ENCODE results near the gene FAM13A.

DNA sequence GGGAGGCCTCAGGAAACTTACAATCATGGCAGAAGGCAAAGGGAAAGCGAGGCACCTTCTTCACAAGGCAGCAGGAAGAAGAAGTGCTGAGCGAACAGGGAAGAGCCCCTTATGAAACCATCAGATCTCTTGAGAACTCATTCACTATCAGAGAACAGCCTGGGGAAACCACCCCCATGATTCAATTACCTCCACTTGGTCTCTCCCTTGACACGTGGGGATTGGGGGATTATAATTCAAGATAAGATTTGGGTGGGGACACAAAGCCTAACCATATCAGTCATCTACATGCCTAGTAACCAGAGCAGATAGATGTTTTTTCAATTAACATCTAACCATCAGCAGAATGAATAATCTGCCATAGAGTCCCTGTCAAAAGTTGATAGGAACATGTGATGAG lies 30.4 kb downstream of the FAM13A start:
- TF ChIP-seq, protein P1, sequence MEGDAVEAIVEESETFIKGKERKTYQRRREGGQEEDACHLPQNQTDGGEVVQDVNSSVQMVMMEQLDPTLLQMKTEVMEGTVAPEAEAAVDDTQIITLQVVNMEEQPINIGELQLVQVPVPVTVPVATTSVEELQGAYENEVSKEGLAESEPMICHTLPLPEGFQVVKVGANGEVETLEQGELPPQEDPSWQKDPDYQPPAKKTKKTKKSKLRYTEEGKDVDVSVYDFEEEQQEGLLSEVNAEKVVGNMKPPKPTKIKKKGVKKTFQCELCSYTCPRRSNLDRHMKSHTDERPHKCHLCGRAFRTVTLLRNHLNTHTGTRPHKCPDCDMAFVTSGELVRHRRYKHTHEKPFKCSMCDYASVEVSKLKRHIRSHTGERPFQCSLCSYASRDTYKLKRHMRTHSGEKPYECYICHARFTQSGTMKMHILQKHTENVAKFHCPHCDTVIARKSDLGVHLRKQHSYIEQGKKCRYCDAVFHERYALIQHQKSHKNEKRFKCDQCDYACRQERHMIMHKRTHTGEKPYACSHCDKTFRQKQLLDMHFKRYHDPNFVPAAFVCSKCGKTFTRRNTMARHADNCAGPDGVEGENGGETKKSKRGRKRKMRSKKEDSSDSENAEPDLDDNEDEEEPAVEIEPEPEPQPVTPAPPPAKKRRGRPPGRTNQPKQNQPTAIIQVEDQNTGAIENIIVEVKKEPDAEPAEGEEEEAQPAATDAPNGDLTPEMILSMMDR (IDR thresholded peaks at IDR 0.05), result no peak
- no peak for TF ChIP-seq ZFX (IDR thresholded peaks at IDR 0.05; ENCODE audit: borderline replicate concordance)
